Upper lobe of left lung (tissue), 4 donors: Measurements from ENCODE around the gene LRRFIP1.

Experiments
- EP300 ChIP-seq, 4 donors: sonication (generic); formaldehyde crosslinking; IDR thresholded peaks; one replicate each; pipeline ENCODE4 v1.5.1; 2017; ENCODE audit warnings: antibody characterized with exemption in 4 of 4, control low read depth in 2 of 4
- TF ChIP-seq, protein P1 (sequence below), 6 experiments: fragments of 450-650 bp in 4 of 6; fragments of 200-600 bp in 2 of 6; sonication (generic) in 2 of 6; IDR thresholded peaks; one replicate each; pipeline ENCODE4 v1.5.1; 2016 to 2019; ENCODE audit warnings: antibody characterized with exemption in 6 of 6

GRCh38 chr2:237593596-237594320 is 33.6 kb upstream of the LRRFIP1 start:
- TF ChIP-seq, protein P1, sequence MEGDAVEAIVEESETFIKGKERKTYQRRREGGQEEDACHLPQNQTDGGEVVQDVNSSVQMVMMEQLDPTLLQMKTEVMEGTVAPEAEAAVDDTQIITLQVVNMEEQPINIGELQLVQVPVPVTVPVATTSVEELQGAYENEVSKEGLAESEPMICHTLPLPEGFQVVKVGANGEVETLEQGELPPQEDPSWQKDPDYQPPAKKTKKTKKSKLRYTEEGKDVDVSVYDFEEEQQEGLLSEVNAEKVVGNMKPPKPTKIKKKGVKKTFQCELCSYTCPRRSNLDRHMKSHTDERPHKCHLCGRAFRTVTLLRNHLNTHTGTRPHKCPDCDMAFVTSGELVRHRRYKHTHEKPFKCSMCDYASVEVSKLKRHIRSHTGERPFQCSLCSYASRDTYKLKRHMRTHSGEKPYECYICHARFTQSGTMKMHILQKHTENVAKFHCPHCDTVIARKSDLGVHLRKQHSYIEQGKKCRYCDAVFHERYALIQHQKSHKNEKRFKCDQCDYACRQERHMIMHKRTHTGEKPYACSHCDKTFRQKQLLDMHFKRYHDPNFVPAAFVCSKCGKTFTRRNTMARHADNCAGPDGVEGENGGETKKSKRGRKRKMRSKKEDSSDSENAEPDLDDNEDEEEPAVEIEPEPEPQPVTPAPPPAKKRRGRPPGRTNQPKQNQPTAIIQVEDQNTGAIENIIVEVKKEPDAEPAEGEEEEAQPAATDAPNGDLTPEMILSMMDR (IDR thresholded peaks at IDR 0.05): no peak
- no peak for TF ChIP-seq EP300 (IDR thresholded peaks at IDR 0.05)
